Activated CD4-positive, CD25-positive, alpha-beta regulatory T cell treated with anti-CD3 and anti-CD28 coated beads, Interleukin-2, amount 50 U/mL, for 16 hours (primary cell): Measurements from ENCODE around the gene APH1A.
"Not testable (repeated sequence)": the region's sequence is repeated elsewhere in the genome, so short reads cannot be mapped to it uniquely, and the experiment has no call there.

Source experiments
- DNase-seq: peaks from one replicate; pipeline ENCODE4 v3.0.0-alpha.2; 2020; ENCODE audit warnings: low read depth, low spot score

APH1A gene

GRCh38 chr1:150233359-150234308, 35.2 kb downstream of the APH1A start:
- DNase-seq = no peak

DNA sequence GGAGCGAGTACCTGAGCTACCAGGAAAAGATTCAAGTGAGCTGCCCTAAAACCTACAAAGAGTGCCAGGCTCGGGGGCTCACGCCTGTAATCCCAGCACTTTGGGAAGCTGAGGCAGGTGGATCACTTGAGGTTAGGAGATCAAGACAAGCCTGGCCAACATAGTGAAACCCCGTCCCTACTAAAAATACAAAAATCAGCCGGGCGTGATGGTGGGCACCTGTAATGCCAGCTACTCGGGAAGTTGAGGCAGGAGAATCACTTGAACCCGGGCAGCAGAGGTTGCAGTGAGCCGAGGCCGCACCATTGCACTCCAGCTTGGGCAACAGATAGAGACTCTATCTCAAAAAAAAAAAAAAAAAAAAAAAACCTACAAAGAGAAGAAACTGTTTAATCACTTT, 35.9 kb downstream of the APH1A start:
- DNase-seq = not testable (repeated sequence)

- not testable (repeated sequence) for DNase-seq
Measured at GRCh38 chr1:150228246-150228645, 40.6 kb downstream of the APH1A start.

GRCh38 chr1:150227228-150227627, 41.6 kb downstream of the APH1A start:
- DNase-seq = no peak

- DNase-seq = no peak
Measured at GRCh38 chr1:150226486-150226885, 42.3 kb downstream of the APH1A start.

GRCh38 chr1:150225546-150225945, 43.3 kb downstream of the APH1A start:
- no peak for DNase-seq

- DNase-seq = no peak
Measured at GRCh38 chr1:150224983-150225382, 43.8 kb downstream of the APH1A start.

GRCh38 chr1:150221552-150221951, 47.3 kb downstream of the APH1A start:
- no peak for DNase-seq

DNA sequence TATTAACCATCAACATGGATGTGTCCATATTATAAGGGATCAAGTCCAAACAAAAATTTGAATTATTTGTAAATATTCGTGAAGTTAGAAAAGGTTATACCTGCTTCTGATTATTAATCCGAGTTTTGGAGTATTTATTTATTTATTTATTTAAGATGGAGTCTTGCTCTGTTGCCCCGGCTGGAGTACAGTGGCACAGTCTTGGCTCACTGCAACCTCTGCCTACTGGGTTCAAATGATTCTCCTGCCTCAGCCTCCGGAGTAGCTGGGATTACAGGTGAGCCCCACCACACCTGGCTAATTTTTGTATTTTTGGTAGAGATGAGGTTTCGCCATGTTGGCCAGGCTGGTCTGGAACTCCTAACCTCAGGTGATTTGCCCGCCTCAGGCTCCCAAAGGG, 53.0 kb downstream of the APH1A start:
- not testable (repeated sequence) for DNase-seq
